DND-41 (cell line): ENCODE data around the gene LCE1F.

Source experiments
- CTCF ChIP-seq: IDR thresholded peaks from 2 replicates; pipeline ENCODE4 v1.5.1; 2012; ENCODE audit warnings: borderline replicate concordance, low read length, moderate library complexity, mild to moderate bottlenecking; ENCODE audit not compliant: poor library complexity, severe bottlenecking; ENCODE audit errors: extremely low read depth
- EZH2 ChIP-seq: IDR thresholded peaks from 3 replicates; pipeline ENCODE4 v1.6.1; 2012; ENCODE audit warnings: borderline replicate concordance, low read depth, mild to moderate bottlenecking, moderate library complexity, low read length, inconsistent platforms; ENCODE audit not compliant: severe bottlenecking

- TF ChIP-seq CTCF (peak; percentile 47), EZH2 (no peak)
Measured at GRCh38 chr1:152735648-152736047, 39.3 kb upstream of the LCE1F start.
